C4-2B (cell line): ENCODE data around the gene SPTLC3.

Source experiments
- ZFX ChIP-seq: fragments of 450-650 bp; IDR thresholded peaks from 2 replicates; pipeline ENCODE4 v1.6.1; 2017
- TF ChIP-seq, protein P1 (sequence below): fragments of 450-650 bp; conservative IDR thresholded peaks from 2 replicates; pipeline ENCODE4 v1.5.1; 2017; ENCODE audit warnings: mild to moderate bottlenecking

DNA sequence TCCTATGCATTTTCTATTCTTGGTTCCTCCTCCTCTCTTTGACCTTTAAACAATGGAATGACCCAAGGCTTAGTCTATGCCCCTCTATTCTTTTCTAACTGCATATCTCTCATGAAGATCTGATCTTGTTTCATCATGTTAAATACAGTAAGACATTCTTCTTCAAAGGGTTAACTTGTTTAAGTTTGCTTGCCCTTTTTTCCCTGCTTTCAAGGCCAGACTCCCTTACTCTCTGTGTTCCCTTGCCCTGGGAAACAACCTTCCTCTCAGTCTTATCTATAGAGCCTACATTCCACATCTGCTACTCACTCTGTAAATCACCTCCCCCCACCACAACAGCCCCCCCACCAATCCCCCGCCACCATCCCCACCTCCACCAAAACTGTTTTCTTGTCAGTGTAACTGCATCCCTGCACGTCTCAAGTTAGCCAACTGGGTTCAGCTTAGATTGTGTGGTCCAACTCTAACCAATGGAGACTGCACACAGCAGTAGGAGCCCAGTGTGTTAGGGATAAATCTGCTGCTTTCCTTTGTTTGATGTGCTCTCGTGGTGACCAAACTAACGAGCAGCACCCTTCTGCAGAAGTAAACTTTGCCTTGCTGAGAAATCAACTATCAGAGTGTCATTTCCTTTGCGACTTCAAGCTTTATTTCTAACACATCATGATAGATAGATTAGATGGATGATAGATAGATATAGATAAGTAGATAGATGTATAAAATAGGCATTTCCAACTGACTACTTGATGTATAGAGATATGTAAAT, 12.6 kb downstream of the SPTLC3 start:
- TF ChIP-seq, protein P1, sequence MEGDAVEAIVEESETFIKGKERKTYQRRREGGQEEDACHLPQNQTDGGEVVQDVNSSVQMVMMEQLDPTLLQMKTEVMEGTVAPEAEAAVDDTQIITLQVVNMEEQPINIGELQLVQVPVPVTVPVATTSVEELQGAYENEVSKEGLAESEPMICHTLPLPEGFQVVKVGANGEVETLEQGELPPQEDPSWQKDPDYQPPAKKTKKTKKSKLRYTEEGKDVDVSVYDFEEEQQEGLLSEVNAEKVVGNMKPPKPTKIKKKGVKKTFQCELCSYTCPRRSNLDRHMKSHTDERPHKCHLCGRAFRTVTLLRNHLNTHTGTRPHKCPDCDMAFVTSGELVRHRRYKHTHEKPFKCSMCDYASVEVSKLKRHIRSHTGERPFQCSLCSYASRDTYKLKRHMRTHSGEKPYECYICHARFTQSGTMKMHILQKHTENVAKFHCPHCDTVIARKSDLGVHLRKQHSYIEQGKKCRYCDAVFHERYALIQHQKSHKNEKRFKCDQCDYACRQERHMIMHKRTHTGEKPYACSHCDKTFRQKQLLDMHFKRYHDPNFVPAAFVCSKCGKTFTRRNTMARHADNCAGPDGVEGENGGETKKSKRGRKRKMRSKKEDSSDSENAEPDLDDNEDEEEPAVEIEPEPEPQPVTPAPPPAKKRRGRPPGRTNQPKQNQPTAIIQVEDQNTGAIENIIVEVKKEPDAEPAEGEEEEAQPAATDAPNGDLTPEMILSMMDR = no peak
- TF ChIP-seq ZFX = no peak
